NCI-H2196 (cell line): Measurements from ENCODE around the gene HOXC12.
A peak's percentile ranks its signal among the peaks of the same experiment; 100 is the strongest.

ENCODE experiments used
- DNase-seq: peaks from one replicate; lab custom pipeline; 2025; ENCODE audit not compliant: unreplicated experiment; lab: John Stamatoyannopoulos, UW

Gene HOXC12, protein sequence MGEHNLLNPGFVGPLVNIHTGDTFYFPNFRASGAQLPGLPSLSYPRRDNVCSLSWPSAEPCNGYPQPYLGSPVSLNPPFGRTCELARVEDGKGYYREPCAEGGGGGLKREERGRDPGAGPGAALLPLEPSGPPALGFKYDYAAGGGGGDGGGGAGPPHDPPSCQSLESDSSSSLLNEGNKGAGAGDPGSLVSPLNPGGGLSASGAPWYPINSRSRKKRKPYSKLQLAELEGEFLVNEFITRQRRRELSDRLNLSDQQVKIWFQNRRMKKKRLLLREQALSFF

DNA sequence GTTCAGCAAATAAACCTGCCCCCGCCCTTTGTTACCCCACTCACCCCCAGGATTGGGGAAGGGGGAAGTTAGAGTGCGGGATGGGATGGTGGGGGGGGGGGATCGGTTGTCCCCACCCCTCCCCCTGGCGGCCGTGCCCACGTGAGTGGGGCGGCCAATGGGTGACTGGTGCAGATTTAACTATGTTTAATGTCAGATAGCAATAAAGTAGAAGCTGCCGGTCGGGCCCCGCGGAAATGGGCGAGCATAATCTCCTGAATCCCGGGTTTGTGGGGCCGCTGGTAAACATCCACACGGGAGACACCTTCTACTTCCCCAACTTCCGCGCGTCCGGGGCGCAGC is at the start of gene HOXC12:
Gene HOXC12, plus strand, starts transcription at position 210 of the 342 bp plus-strand sequence. Its CDS starts 27 bp downstream, at position 237.
- DNase-seq = no peak

DNA sequence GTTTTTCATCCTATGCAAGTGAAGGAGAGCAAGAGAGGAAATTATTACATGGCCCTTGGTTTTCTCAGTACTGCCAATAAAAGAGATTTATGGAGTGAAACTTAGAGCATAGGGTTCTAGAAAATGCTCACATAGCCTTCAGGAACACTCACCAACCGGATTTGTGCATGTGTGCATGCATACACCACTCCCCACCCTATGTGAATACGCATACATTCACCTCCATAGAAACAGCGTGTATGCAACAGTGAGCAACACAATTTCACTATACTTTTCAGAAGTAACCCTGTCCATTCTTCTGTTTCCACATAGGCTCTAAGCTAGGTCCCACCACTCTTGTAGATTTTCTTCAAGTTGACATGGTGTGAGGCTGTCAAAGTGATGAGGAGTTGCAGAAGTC is 47.6 kb upstream of the HOXC12 start:
- DNase-seq = no peak

DNA sequence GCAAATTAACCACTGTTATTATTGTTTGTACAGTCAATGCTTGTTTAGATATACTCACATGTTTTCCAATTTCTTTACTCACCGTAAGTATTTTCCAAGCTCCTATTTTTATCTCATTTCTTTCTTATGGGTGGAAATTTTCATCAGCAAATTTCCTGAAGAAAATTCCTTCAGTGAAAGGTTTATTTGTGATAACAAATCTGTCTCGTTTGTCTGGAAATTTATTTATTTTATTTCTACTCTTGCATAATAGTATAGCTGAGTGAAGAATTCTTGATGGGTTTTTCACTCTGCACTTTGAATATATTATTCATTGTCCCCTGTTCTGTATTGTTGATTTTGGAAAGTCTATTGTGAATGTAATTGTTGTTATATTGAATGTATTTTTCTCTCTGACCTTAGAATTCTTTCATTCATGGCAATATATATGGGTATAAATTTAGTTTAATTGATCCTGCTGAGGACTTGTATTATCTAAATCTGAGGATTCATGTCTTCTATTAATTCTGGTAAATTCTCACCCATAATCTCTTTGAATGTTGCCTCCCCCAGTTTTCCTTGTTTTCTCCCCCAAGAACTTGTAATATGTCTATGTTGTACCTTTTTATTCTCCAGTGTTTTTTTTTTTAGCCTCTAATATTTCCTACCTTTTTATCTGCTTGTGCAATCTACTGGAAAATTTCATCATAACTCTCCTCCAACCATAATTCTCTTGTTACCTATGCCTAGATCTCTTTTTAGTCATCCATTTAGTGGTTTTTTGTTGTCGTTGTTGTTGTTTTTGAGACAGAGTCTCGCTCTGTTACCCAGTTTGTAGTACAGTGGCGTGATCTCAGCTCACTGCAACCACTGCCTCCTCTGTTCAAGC is 37.7 kb upstream of the HOXC12 start:
- no peak for DNase-seq

DNA sequence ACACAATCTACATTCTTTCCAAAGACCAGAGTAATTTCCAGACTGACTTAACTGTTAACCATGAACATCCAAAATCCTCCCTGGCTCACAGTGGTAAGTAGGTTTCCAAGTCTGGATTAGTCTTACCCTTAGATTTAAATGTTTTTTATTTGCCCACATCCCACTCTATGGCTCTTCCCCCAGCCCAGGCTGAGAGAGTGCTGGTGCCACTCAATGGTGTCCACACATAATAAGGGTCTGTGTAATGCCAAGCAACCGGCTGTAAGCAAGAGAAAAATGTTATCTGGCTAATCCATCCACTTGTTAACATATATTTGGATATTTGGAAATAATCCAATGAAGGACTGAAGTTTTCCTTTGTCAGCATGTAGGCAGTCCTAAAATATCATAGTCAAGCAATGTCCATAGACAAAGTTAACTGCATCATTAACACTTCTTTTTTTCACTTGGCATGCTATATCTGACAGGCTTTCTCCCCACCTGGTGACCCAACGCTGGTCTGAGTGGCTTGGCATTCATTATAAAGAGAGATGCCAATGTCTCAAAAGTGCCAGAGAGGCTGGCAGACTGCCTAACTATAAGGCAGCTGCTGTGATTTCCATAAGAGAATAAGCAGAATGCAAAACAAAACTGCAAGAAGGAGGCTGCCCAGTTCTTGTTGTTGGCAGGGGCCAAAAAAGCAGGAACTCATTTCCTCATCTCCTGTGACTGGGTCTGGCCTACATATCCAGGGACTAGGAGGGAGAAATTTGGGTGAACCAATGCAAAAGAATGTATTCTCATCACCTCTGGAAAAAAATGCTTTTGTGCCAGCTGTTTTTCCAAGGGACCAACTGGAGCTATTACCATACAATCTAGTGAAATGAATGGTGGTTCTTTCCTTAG is 29.9 kb upstream of the HOXC12 start:
- DNase-seq = no peak

DNA sequence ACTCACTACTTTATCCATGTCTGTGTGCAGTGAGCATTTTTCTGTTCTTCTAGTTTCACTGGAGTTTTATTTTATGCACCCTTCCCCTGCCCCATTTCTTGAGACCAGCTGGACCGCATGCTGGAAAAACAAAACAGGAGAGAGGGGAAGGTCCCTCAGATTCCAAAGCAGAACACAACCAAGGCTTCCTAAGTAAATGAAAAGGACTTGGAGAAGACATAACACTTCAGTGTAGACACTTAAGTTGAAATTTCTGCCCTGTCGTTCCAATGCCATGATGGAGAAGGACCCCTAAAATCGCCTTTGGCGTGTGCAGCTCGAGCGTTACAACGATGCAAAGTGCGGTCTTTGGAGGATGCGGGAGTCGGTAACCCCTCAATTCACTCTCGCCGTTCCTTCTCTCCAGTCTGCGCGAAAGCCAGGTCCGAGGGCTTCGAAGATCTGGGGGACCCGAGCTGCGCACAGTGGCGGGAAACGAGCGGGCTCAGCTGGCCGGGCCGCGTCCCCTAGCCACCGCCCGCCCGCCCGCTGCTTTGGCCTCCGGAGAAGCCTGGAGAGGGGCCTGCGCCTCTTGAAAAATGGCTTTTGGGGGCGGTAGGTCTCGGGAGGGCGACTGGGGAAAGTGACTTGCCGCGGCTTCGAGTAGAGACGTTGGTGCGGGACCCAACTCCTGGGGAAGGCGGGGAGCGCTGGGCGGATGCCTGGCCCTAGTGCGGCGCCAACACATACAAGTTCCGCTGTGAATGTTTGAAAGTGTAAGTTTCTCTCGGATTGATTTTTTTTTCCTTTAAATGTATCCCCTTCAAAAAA is 27.3 kb upstream of the HOXC12 start:
- no peak for DNase-seq

DNA sequence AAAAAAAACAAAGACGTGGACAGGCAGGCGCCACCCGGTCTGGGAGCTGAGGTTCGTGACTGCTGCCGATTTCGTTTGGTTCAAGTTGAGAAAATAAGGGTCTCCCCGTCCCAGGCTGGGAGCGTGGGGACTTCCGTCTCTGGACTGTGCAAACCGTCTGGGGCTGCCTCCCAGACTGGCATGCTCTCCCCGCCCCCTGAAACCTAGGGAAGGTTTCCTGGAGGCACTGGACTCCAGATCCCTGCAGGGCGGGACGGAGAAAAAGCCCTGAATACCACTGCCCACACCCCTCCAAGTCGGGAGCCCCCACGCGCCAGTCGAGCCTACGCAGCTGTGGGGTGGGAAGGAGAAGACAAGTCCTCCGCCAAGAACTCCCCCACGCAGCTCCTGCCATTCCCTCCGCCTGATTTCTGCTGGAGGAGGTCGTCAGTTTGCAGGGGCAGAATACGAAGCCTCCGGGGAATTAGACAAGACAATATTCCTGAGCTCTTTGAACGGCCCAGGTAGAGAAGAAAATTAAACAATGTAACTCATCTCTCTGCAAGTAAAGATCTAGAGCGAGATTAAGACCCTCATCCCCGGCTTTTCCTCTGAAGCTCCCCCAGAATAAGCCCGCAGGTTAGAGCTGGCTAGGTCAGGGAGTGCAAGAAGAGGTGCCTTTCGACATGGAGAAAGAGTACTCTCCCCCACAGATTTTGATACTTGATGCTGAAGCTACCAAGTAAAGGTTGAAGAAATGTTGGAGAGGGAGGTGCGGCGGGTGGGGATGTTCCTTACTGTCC is 26.5 kb upstream of the HOXC12 start:
- DNase-seq = no peak

DNA sequence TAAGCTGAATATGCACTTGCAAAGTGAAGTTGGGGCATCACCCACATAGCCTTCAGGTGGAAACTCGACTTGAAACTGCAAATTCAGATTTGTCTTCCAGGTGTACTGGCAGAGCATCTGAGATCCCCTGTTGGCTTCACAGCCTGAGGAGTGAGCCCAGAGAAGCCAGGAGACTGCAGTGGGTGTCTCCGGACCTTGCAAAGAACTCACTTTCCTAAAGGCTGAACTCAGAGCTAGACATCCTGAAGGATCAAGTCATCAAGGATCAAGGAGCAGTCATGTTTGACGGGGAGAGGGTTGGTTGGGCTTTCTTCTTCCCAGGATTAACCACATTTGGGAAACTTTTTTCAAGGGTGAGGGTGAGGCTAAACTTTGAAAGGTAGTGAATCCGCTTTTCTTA is 25.2 kb upstream of the HOXC12 start:
- DNase-seq = no peak

DNA sequence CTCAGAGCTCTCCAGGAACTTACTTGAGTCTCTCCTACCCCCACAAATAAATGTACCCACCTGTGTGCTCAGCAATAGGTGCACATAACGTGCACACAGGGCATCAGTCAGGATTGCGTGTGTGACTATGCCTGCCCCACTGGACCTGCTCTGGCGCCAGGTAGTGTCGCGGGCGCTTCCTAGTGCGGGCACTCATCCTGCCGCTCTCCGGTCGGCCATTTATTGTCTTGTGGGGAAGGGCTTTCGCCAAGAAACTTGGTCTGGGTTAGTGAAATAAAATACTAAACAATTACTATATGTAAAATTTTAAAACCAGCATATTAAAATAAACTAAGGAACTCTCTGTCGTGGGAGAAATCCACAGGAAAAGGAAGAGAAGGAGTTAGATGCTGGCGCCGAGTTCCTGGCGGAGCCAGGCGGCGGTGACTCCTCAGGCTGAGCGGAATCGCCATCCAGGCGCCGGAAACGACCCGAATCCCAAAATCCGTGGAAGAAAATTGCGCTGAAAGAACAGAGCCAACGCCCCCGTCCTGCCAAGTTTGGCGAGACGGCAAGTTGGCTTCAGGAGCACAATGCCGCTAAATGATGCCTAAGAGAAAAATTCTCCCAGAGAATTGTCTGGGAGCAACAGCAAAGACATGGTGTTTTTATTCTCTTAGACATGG is 24.0 kb upstream of the HOXC12 start:
- no peak for DNase-seq

DNA sequence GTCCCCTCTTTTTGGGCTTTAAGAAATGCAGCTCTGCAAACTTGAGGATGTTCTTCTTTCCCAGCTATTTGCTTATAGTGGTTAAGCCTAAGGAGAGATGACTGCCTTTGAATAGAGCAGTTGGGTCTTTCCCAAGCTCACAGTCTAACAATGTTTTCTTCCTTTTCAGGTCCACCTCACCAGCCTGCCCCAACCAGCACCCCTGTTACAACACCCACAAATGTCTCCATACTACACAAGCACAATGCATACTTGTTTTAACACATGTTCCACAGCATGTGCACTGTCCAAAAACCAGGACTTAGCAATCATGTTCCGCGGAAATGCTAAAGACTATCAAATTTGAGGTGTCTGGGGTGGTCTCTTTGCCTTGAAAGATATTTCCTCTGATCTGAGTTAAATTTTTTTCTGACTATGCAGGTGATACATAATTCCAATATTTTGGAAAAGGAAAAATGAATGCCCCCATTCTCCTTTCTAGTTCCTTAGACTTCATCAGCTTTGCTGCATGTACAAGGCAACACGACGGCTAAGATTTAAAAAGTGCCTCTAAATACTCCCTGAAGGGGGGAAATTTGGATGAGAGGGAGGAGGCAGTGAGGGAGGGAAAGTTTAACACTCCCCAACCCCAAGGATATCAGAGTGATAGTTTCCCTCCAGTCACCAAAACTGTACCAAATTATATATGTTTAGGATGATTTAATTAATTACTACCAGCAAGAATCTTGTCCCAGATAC is 22.7 kb upstream of the HOXC12 start:
- no peak for DNase-seq

DNA sequence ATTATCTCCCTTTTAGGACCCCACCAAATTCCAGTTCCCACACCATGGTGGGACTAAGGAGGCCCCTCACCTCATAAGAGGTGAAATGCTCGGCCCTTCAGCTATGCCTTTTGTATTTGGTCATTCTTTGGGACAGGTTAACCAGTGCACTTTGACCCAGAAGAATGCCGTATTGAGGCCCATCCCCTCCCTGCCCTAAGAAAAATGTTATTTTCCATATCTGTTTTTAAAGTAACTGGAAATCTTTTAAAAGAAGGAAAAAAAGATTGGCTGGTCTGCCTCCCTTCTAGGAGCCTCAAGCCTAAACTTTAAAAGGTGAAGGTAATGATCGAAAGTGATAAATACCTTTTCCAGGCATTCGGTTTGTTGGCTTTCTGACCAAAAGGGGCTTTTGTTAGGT is 21.8 kb upstream of the HOXC12 start:
- no peak for DNase-seq

DNA sequence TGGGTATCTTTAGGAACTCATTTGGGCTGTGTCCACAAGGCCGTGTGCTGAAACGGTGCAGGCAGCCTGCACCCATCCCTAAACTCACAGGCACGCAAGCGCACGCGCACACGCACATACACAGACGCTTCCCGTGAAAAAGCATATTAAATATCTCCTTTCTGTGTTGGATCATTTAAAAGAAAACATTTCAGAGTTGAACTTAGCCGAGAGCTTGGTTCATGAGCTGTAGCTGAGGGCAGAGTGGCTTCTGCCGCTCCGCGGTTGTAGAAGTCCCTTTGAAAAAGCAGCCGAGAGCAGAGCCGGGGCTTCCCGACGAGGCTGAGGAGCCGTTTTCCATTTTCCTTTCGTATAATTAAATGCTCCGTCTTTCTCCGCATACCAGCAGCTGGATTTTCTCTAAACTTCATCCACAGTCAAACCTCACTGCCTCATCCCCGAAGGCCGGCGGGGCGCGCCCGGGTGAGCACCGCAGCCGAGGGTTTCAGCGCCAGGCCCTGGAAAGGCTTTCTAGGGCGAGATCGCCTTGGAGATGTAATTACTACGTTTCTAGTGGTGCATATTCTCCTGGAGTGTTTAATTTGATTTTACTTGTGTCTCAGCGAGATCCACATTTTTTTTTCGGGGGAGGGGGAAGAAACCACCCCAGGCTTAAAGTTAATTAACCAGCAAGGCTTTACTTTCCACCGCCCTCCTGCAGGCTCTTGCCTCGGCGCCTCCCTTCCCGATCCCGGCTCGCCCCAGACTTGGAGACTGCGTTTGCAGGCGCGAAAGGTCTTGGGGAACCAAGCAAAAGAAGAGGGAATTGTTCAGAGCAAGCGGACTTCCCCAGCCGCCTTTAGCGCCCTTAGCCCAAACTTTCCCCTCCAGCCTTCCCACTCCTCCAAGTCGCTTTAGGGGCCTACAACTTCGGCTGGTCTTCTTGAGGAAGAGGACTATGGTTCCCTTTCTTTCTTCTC is 19.0 kb upstream of the HOXC12 start:
- DNase-seq = no peak

DNA sequence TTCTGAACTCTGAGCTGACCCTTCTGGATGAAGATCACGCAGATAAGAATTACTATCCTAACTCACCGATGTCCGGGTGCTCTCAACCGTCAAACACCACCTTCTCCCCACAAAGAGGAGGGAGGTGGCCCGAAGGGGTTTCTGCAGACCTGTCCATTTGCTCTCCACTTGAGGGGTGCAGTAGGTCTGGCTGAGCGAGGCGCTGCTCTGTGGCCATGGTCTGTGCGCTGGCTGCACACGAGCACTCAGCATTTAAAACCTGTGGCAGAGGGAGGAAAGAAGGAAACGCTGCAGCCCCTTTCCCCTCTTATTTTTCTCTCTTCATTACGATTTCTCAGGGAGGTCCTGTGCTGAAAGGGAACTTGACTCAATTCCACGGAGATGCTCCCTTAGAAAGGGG is 17.6 kb upstream of the HOXC12 start:
- no peak for DNase-seq

DNA sequence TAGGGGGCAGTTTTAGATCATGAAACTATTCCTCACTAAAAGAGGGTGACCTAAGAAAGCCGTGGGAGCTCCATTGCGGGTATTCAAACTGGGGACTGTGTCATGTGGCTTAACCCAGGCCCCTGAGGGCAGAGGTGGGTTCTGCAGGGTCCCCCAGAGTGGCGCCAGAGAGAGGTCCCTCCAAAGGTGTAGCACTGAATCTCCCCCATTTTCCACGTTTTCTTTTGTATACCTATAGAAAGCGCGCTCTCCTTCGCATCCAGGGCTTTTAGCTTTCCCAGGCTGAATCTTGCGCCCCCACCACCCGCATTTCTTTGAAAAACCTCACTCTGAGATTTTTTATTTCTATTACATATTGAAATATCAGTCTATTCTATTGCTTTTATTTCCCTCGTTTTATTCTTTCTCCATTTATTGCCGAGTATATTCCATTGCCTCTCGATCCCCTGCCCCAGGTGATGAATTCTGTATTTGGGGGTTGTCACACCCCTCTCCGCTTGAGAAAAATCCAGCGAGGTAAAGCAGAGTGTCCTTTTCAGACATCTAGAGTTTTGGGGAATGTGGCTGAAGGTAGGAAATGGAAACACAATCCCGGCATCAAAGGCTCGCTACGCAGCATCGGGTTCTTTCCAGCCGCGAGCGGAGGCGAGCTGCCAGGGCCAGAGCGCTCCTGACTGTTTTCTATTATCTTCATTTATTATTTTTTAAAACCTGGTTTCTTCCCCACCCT is 16.9 kb upstream of the HOXC12 start:
- DNase-seq = no peak

DNA sequence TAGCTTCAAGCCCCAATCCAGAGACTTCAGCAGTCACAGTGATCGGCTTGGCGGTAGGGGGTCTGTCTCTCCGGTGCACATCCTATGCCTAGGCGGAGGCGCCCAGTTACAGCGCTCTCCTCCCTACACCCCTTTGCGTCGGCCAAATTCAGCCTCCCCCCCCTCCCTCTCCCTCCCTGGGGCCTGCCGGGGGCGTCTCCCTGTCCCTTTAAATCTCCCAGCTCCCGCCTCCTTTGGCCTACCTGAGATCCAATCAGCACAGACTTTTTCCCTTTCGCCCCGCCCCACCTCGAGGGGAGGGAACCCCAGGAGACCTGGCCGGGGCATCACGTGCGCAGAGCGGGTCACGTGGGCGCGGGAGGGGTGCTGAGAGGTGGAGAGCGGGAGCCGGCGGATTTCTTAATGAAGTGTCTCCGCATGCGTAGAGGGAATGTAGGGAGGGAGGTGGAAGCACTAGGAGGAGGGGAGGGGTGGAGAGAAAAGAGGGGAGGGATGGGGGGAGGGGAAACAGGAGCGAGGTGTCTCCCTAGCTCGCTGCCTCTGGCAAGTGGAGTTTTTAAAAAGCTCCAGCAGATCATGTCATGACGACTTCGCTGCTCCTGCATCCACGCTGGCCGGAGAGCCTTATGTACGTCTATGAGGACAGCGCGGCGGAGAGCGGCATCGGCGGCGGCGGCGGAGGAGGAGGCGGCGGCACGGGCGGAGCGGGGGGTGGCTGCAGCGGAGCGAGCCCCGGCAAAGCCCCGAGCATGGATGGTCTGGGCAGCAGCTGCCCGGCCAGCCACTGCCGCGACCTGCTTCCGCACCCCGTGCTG is 16.2 kb upstream of the HOXC12 start, which contains the start of gene HOXC13:
Gene HOXC13, plus strand, starts transcription at position 506 of the 815 bp plus-strand sequence. Its CDS starts 76 bp downstream, at position 582.
- DNase-seq = peak; percentile 99

DNA sequence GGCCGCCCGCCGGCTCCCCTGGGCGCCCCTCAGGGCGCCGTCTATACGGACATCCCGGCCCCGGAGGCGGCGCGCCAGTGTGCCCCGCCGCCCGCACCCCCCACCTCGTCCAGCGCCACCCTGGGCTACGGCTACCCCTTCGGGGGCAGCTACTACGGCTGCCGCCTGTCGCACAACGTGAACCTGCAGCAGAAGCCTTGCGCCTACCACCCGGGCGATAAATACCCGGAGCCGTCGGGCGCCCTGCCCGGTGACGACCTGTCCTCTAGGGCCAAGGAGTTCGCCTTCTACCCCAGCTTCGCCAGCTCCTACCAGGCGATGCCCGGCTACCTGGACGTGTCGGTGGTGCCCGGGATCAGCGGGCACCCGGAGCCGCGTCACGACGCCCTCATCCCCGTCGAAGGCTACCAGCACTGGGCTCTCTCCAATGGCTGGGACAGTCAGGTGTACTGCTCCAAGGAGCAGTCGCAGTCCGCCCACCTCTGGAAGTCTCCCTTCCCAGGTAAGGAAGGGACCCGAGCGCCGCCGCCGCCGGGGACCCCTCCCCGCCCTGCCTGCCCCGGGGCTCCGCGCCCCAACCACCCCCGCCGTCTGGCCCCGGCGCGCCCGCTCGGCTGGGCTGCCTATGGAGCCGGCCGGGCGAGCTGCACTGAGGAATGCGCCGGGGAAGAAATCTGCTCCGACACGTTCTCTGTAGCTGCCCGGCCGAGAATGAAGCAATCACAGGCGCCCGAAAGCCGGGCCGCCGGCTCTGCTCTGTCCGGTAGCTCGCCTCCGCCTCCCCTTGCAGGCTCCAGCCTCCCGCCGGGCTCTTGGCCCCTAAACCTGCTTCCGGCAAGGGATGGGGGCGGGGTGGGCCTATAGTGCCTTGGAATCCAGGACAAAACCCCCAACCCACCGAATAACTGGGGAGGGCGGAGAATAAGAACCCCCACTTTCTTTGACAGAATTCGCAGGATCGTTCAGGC is 15.3 kb upstream of the HOXC12 start:
- DNase-seq = no peak
